Ishikawa (cell line): ENCODE data around the gene NCKAP5L.

ENCODE experiments used
- CEBPB ChIP-seq: IDR thresholded peaks from 2 replicates; pipeline ENCODE4 v1.6.1; 2012
- CREB1 ChIP-seq: IDR thresholded peaks from 2 replicates; pipeline ENCODE4 v1.6.1; 2012; ENCODE audit warnings: low read depth
- EGR1 ChIP-seq: IDR thresholded peaks from 2 replicates; pipeline ENCODE4 v1.6.1; 2012
- EP300 ChIP-seq: IDR thresholded peaks from 2 replicates; pipeline ENCODE4 v1.6.1; 2012; ENCODE audit warnings: borderline replicate concordance
- FOXM1 ChIP-seq: IDR thresholded peaks from 2 replicates; pipeline ENCODE4 v1.6.1; 2012; ENCODE audit warnings: low read depth, borderline replicate concordance
- NFIC ChIP-seq: IDR thresholded peaks from 2 replicates; pipeline ENCODE4 v1.6.1; 2012
- RAD21 ChIP-seq: IDR thresholded peaks from 2 replicates; pipeline ENCODE4 v1.6.1; 2012; ENCODE audit warnings: low read depth
- TAF1 ChIP-seq: IDR thresholded peaks from 2 replicates; pipeline ENCODE4 v1.6.1; 2012; ENCODE audit warnings: low read depth, mild to moderate bottlenecking
- TEAD4 ChIP-seq: IDR thresholded peaks from 2 replicates; pipeline ENCODE4 v1.6.1; 2012
- YY1 ChIP-seq: IDR thresholded peaks from 2 replicates; pipeline ENCODE4 v1.6.1; 2012; ENCODE audit warnings: low read depth
- TF ChIP-seq, protein P1 (sequence below): IDR thresholded peaks from 2 replicates; pipeline ENCODE4 v1.6.1; 2012; ENCODE audit warnings: low read depth, mild to moderate bottlenecking
- TF ChIP-seq, protein P2 (sequence below): IDR thresholded peaks from 2 replicates; pipeline ENCODE4 v1.6.1; 2012
- TF ChIP-seq, protein P3 (sequence below): IDR thresholded peaks from 2 replicates; pipeline ENCODE4 v1.6.1; 2012

DNA sequence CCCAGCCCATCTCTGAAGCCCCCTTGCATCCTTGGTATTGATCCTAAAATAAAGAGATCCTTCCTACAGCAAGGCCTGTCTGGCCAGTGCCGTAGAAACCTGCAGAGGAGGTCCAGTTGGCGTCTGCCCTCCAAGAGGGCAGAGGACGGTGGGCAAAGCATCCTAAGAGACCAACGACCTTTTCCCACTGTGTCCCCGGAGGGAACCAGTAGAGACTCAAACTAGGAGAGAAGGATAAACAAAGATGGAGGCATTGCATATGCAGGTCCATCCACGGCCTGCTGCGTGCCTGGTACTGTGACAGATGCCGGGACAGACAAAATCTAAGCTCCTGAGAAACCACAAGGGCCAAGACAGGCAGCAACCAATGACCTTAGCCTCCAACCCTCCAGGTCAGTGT lies 3.8 kb downstream of the NCKAP5L start:
- TF ChIP-seq EP300 (no peak), CEBPB (no peak), NFIC (no peak), FOXM1 (no peak), TEAD4 (no peak), TAF1 (no peak), CREB1 (no peak), RAD21 (no peak), YY1 (no peak), EGR1 (no peak)
- TF ChIP-seq, protein P1, sequence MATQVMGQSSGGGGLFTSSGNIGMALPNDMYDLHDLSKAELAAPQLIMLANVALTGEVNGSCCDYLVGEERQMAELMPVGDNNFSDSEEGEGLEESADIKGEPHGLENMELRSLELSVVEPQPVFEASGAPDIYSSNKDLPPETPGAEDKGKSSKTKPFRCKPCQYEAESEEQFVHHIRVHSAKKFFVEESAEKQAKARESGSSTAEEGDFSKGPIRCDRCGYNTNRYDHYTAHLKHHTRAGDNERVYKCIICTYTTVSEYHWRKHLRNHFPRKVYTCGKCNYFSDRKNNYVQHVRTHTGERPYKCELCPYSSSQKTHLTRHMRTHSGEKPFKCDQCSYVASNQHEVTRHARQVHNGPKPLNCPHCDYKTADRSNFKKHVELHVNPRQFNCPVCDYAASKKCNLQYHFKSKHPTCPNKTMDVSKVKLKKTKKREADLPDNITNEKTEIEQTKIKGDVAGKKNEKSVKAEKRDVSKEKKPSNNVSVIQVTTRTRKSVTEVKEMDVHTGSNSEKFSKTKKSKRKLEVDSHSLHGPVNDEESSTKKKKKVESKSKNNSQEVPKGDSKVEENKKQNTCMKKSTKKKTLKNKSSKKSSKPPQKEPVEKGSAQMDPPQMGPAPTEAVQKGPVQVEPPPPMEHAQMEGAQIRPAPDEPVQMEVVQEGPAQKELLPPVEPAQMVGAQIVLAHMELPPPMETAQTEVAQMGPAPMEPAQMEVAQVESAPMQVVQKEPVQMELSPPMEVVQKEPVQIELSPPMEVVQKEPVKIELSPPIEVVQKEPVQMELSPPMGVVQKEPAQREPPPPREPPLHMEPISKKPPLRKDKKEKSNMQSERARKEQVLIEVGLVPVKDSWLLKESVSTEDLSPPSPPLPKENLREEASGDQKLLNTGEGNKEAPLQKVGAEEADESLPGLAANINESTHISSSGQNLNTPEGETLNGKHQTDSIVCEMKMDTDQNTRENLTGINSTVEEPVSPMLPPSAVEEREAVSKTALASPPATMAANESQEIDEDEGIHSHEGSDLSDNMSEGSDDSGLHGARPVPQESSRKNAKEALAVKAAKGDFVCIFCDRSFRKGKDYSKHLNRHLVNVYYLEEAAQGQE, result no peak
- TF ChIP-seq, protein P2, sequence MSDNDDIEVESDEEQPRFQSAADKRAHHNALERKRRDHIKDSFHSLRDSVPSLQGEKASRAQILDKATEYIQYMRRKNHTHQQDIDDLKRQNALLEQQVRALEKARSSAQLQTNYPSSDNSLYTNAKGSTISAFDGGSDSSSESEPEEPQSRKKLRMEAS, result no peak
- TF ChIP-seq, protein P3, sequence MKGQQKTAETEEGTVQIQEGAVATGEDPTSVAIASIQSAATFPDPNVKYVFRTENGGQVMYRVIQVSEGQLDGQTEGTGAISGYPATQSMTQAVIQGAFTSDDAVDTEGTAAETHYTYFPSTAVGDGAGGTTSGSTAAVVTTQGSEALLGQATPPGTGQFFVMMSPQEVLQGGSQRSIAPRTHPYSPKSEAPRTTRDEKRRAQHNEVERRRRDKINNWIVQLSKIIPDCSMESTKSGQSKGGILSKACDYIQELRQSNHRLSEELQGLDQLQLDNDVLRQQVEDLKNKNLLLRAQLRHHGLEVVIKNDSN, result no peak
